ENCODE measurements around the gene ANKRD34B. TPM values are rescaled to one million over a fixed set of nuclear protein-coding genes. Genes with fewer than 3 reads are reported as not detected.

The ANKRD34B gene
- total and polyA plus RNA-seq, 7 donors = 0.01 TPM; not detected in 6

- Histone ChIP-seq H3K36me3 (no peaks in the 10 kb centered on the region), H3K27me3 (no peaks in the 10 kb centered on the region), H3K4me3 (no peak overlapping the region), H3K9me3 (no peaks in the 10 kb centered on the region), H3K4me1 (no peaks in the 10 kb centered on the region), H3K27ac (no peak overlapping the region)
- DNase-seq = no peak
- intact Hi-C loops (cut with DNase I) = no loop called here
- TF ChIP-seq POLR2AphosphoS5 (IDR thresholded peaks at IDR 0.05) (no peak), POLR2A (IDR thresholded peaks at IDR 0.05) (no peak), EP300 (IDR thresholded peaks at IDR 0.05) (no peak)
- TF ChIP-seq, protein P1, sequence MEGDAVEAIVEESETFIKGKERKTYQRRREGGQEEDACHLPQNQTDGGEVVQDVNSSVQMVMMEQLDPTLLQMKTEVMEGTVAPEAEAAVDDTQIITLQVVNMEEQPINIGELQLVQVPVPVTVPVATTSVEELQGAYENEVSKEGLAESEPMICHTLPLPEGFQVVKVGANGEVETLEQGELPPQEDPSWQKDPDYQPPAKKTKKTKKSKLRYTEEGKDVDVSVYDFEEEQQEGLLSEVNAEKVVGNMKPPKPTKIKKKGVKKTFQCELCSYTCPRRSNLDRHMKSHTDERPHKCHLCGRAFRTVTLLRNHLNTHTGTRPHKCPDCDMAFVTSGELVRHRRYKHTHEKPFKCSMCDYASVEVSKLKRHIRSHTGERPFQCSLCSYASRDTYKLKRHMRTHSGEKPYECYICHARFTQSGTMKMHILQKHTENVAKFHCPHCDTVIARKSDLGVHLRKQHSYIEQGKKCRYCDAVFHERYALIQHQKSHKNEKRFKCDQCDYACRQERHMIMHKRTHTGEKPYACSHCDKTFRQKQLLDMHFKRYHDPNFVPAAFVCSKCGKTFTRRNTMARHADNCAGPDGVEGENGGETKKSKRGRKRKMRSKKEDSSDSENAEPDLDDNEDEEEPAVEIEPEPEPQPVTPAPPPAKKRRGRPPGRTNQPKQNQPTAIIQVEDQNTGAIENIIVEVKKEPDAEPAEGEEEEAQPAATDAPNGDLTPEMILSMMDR (IDR thresholded peaks at IDR 0.05) = no peak
- WGBS, 2 donors = 69% methylated on average over 4 of the region's 4 CpGs
Measured at GRCh38 chr5:80554646-80555045, 15.4 kb downstream of the ANKRD34B start.

DNA sequence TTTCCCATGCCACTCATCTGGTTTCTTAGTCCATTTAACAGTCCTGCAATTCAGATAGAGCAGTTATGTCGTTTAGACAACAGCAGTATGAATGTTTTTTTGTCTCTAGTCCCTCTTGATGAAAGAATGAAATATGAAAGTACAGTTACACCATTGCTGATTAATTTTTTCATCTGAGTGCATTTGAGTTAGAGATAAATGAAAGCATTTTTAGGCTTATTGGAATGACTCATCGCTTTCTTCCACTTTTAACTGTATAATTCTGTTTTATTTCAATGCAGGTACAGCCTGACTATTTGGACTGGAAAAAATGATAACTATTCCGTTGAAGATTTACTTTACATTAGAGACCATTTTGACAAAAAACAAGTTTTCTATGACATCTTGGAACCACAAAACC, 28.7 kb downstream of the ANKRD34B start:
- TF ChIP-seq, protein P1 (IDR thresholded peaks at IDR 0.05) = no peak
- no peak for TF ChIP-seq POLR2AphosphoS5 (IDR thresholded peaks at IDR 0.05)
- no peak for TF ChIP-seq POLR2A (IDR thresholded peaks at IDR 0.05)
- TF ChIP-seq EP300 (IDR thresholded peaks at IDR 0.05) = no peak
- DNase-seq = no peak
- 67 to 75% methylated on average over 3 of the region's 3 CpGs for WGBS, 2 donors

GRCh38 chr5:80540691-80541090, 29.4 kb downstream of the ANKRD34B start:
- Histone ChIP-seq H3K4me1 (no peaks in the 10 kb centered on the region), H3K9me3 (no peaks in the 10 kb centered on the region), H3K27ac (no peak overlapping the region), H3K27me3 (no peaks in the 10 kb centered on the region), H3K36me3 (no peaks in the 10 kb centered on the region), H3K4me3 (no peak overlapping the region)
- no peak for DNase-seq
- 91 to 99% methylated on average over 1 of the region's 1 CpG for WGBS, 2 donors
- TF ChIP-seq, protein P1 (IDR thresholded peaks at IDR 0.05) = no peak
- no peak for TF ChIP-seq POLR2AphosphoS5 (IDR thresholded peaks at IDR 0.05)
- TF ChIP-seq EP300 (IDR thresholded peaks at IDR 0.05) = no peak
- no peak for TF ChIP-seq POLR2A (IDR thresholded peaks at IDR 0.05)
- intact Hi-C loops (cut with DNase I) = no loop called here

More for the DNA sequence above, 28.7 kb downstream of the ANKRD34B start:
- intact Hi-C loops (cut with DNase I) = no loop called here
- no peaks in the 10 kb centered on the region for H3K4me1 ChIP-seq
- H3K36me3 ChIP-seq = no peaks in the 10 kb centered on the region
- no peaks in the 10 kb centered on the region for H3K9me3 ChIP-seq
- H3K4me3 ChIP-seq = no peak overlapping the region
- H3K27ac ChIP-seq = no peak overlapping the region
- no peaks in the 10 kb centered on the region for H3K27me3 ChIP-seq

DNA sequence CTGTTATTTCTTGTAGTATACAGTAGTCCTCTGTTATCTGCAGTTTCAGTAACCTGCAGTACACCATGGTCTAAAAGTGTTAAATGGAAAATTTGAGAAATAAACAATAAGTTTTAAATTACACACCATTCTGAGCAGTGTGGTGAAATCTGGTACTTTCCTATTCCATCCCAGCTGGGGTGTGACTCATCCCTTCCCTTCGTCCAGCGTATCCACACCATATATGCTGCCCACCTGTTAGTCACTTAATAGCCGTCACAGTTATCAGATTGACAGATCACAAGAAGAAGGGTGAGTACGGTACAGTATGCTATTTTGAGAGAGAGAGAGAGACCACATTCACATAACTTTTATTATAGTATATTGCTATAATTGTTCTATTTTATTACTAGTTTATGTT, 53.3 kb downstream of the ANKRD34B start:
- Histone ChIP-seq H3K4me1 (no peaks in the 10 kb centered on the region), H3K27ac (no peak overlapping the region), H3K27me3 (no peaks in the 10 kb centered on the region), H3K4me3 (no peak overlapping the region), H3K9me3 (no peaks in the 10 kb centered on the region), H3K36me3 (peaks cover 0 to 12% (median 0%) of the 10 kb centered on the region in 4 donors)
- intact Hi-C loops (cut with DNase I) = no loop called here
- DNase-seq = no peak
- 74 to 80% methylated on average over 4 of the region's 4 CpGs for WGBS, 2 donors
- TF ChIP-seq POLR2A (IDR thresholded peaks at IDR 0.05) = no peak
- TF ChIP-seq POLR2AphosphoS5 (IDR thresholded peaks at IDR 0.05) = no peak
- no peak for TF ChIP-seq EP300 (IDR thresholded peaks at IDR 0.05)
- TF ChIP-seq, protein P1 (IDR thresholded peaks at IDR 0.05) = no peak

- WGBS, 2 donors = 85 to 89% methylated on average over 4 of the region's 4 CpGs
- TF ChIP-seq POLR2AphosphoS5 (IDR thresholded peaks at IDR 0.05) (no peak), POLR2A (IDR thresholded peaks at IDR 0.05) (no peak), EP300 (IDR thresholded peaks at IDR 0.05) (no peak)
- TF ChIP-seq, protein P1 (IDR thresholded peaks at IDR 0.05) = no peak
- Histone ChIP-seq H3K36me3 (peaks cover 0 to 8% (median 0%) of the 10 kb centered on the region in 4 donors), H3K9me3 (no peaks in the 10 kb centered on the region), H3K4me3 (no peak overlapping the region), H3K4me1 (no peaks in the 10 kb centered on the region), H3K27me3 (no peaks in the 10 kb centered on the region), H3K27ac (no peak overlapping the region)
- intact Hi-C loops (cut with DNase I) = no loop called here
- DNase-seq = no peak
Measured at GRCh38 chr5:80509362-80509761, 60.7 kb downstream of the ANKRD34B start.

All from sigmoid colon (tissue), 7 donors.